BJ (cell line): Measurements from ENCODE around the gene TRPC4AP. TPM values are rescaled to one million over a fixed set of nuclear protein-coding genes. Genes with fewer than 3 reads are reported as not detected.

Experiments used
- CTCF ChIA-PET: fragments of 350-600 bp; formaldehyde crosslinking; extraction: SDS; loops from one replicate; lab custom pipeline; 2021; ENCODE audit warnings: antibody characterized with exemption, inconsistent platforms; lab: Yijun Ruan, JAX
- POLR2A ChIA-PET: fragments of 300-600 bp; sonication (Branson Sonifier 250); formaldehyde crosslinking; extraction: SDS; loops from one replicate; lab custom pipeline; 2021; ENCODE audit warnings: antibody characterized with exemption; lab: Charles Lee
- DNase-seq: peaks from one replicate; pipeline ENCODE4 v3.0.0-alpha.2; 2011; ENCODE audit warnings: low read depth
- H3K27me3 ChIP-seq: 2 replicates; pipeline ENCODE4 v1.6.0; 2011; ENCODE audit warnings: low read length; ENCODE audit not compliant: control insufficient read depth, insufficient read depth
- H3K36me3 ChIP-seq: 2 replicates; pipeline ENCODE4 v1.5.1; 2011; ENCODE audit warnings: low read length; ENCODE audit not compliant: control insufficient read depth, insufficient read depth
- H3K4me3 ChIP-seq: 2 replicates; pipeline ENCODE4 v1.5.1; 2011; ENCODE audit warnings: low read depth, mild to moderate bottlenecking, control low read depth, low read length
- CTCF ChIP-seq: IDR thresholded peaks from 2 replicates; pipeline ENCODE4 v1.5.1; 2011; ENCODE audit warnings: low read depth, mild to moderate bottlenecking, control low read depth, inconsistent platforms, low read length, moderate library complexity; ENCODE audit not compliant: insufficient read depth
- polyA plus RNA-seq: library from polyadenylated mRNA; depleted of rRNA; stranded (reverse); fragments of >200 nt; gene quantifications from 2 replicates; pipeline ENCODE4 v1.2.3, GENCODE V29; 2011

The TRPC4AP gene
- polyA plus RNA-seq, 1 experiment, result 111 TPM

- Histone ChIP-seq H3K36me3 (peaks cover 3% of the 10 kb centered on the region; the same call in 1 of the 2 replicates), H3K27me3 (no peaks in the 10 kb centered on the region), H3K4me3 (no peak overlapping the region)
- CTCF ChIA-PET, result interaction anchor here (1.4 kb wide), 1 partner anchor 13 kb away, joined by 4 read pairs; no protein-coding TSS in a partner anchor
- TF ChIP-seq CTCF, result no peak
- DNase-seq, result no peak
- POLR2A ChIA-PET, result no interaction called here
Measured at GRCh38 chr20:35040646-35041045, 52.0 kb downstream of the TRPC4AP start.

- ChIA-PET CTCF (interaction anchor here (0.9 to 1.4 kb wide), 3 partner anchors 7 to 16 kb away, joined by 4 read pairs; no protein-coding TSS in a partner anchor), POLR2A (no interaction called here)
- no peak for TF ChIP-seq CTCF
- no peak for DNase-seq
- H3K36me3 ChIP-seq, result peaks cover 4% of the 10 kb centered on the region; the same call in 1 of the 2 replicates
- H3K4me3 ChIP-seq, result no peak overlapping the region
- H3K27me3 ChIP-seq, result no peaks in the 10 kb centered on the region
Measured at GRCh38 chr20:35039846-35040489, 52.6 kb downstream of the TRPC4AP start.

- Histone ChIP-seq H3K4me3 (no peak overlapping the region), H3K27me3 (no peaks in the 10 kb centered on the region), H3K36me3 (peaks cover 8% of the 10 kb centered on the region)
- ChIA-PET CTCF (interaction anchor here (0.9 to 1.4 kb wide), 3 partner anchors 8 to 16 kb away, joined by 4 read pairs; no protein-coding TSS in a partner anchor), POLR2A (interaction anchor here (0.6 kb wide), 1 partner anchor 1226 kb away, joined by 6 read pairs; no protein-coding TSS in a partner anchor)
- DNase-seq, result no peak
- TF ChIP-seq CTCF, result no peak
Measured at GRCh38 chr20:35039146-35039545, 53.5 kb downstream of the TRPC4AP start.

- CTCF ChIA-PET, result interaction anchor here (0.6 to 0.9 kb wide), 2 partner anchors 8 to 9 kb away, joined by 3 read pairs; no protein-coding TSS in a partner anchor
- POLR2A ChIA-PET, result no interaction called here
- peaks cover 10% of the 10 kb centered on the region for H3K36me3 ChIP-seq
Measured at GRCh38 chr20:35034145-35034544, 58.5 kb downstream of the TRPC4AP start.

More at GRCh38 chr20:35034145-35034544, 58.5 kb downstream of the TRPC4AP start:
- DNase-seq, result no peak
- no peaks in the 10 kb centered on the region for H3K27me3 ChIP-seq
- no peak overlapping the region for H3K4me3 ChIP-seq
- no peak for TF ChIP-seq CTCF
